K562 (cell line): ENCODE results near the gene APP.

Experiments used
- FOXA1 ChIP-seq: fragments of 450-650 bp; IDR thresholded peaks from 2 replicates; pipeline ENCODE4 v1.6.1; 2016; ENCODE audit warnings: mild to moderate bottlenecking, borderline replicate concordance
- ZNF274 ChIP-seq: IDR thresholded peaks from 2 replicates; pipeline ENCODE4 v1.6.1; 2011; ENCODE audit warnings: low read depth, mild to moderate bottlenecking, low read length, moderate library complexity, borderline replicate concordance

DNA sequence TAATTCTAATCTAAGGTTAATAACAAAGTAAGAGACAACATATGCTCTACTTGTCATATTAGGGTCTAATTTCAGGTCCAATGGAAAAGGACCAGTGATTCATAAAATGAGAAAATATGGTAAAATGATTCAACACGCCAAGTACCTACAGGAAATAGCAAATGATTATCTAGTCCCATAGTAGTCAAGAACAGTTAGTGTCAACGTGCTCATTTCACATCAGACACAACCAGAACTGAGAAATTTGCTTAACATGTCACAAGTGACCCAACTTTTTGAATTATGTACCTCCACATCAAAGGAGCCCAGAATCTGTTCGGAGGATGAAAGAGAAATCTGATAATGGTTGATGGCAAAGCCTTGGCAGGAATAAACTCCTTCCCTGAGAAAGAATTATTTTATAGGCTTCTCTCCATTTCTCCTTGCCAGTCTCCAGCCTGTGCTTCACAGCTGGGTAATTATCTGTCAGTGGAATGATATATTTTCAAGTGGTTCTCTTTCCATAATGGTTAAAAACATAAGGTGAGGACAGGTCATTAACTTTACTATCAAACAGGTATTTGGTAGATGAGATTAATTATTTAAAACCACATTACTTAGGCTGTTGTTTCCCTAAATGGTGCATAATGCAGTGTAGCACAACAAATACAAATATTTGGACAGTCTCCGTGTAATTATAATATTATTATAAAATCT is 83.2 kb downstream of the APP start:
- TF ChIP-seq FOXA1 (no peak), ZNF274 (no peak)
